H1 (cell line): ENCODE measurements around the gene LMTK2.

Experiments
- POLR2A ChIP-seq, 2 experiments: IDR thresholded peaks; 1 replicate in 1 of 2; 2 replicates in 1 of 2; pipeline ENCODE4 v1.6.1; 2011; ENCODE audit warnings: low read depth in 2 of 2, low read length in 2 of 2, mild to moderate bottlenecking in 2 of 2; ENCODE audit errors: control extremely low read depth in 1 of 2
- POLR2AphosphoS5 ChIP-seq: IDR thresholded peaks from 2 replicates; pipeline ENCODE4 v1.6.1; 2011; ENCODE audit warnings: low read depth, low read length

DNA sequence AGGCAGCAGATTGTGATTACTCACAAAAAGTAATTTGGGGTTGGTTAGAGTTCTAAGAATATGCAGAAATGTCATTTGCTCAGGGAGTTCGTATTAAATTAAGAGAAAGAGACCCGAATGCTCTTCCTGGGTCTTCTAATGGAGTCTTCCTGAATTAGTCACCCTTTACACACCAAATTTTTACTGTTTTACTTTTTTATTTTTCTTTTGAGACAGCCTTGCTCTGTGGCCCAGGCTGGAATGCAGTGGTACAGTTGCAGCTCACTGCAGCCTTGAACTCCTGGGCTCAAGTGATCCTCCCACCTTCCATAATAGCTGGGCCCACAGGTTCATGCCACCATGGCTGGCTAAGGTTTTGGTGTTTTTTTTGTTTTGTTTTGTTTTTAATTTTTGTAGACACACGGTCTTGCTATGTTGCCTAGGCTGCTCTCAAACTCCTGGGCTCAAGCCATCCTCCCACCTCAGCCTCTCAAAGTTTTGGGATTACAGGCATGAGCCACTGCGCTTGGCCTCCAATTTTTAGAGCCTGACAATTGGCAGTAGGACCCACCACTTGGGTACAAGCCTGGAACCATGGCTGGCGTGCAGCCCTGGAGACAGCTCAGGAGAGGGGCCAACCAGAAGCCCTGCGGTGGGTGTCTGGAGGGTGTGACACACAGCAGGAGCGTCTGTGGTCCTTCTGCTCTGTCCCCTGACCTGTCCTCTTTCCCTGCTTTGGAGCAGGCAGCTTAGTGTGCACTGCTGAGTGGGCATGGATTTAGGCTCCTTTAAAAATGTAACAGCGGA lies 88.2 kb downstream of the LMTK2 start:
- TF ChIP-seq POLR2A (IDR thresholded peaks at IDR 0.05; ENCODE audit: control extremely low read depth in 1 of 2, low read depth in 2 of 2, low read length in 2 of 2): no peak
- no peak for TF ChIP-seq POLR2AphosphoS5
